T-helper 2 cell treated with Interferon-gamma antibody and Interleukin-4, amounts not matched to agents 100 ng/mL and 5 ng/mL, for 36 hours (primary cell): Measurements from ENCODE around the gene GNAQ. TPM values are rescaled to one million over a fixed set of nuclear protein-coding genes. Genes with fewer than 3 reads are reported as not detected.
"Not testable (repeated sequence)": the region's sequence is repeated elsewhere in the genome, so short reads cannot be mapped to it uniquely, and the experiment has no call there.

Experiments used
- intact Hi-C: fragments of 100-400 bp; cut with micrococcal nuclease; formaldehyde crosslinking; loops from one replicate; pipeline ENCODE4 v1.15.1; 2023
- total RNA-seq: library from RNA; stranded (reverse); gene quantifications from 2 replicates; pipeline ENCODE4 v1.2.3, GENCODE V29; 2022

The GNAQ gene
- total RNA-seq, 1 donor from 2014 or later: 57.7 TPM

DNA sequence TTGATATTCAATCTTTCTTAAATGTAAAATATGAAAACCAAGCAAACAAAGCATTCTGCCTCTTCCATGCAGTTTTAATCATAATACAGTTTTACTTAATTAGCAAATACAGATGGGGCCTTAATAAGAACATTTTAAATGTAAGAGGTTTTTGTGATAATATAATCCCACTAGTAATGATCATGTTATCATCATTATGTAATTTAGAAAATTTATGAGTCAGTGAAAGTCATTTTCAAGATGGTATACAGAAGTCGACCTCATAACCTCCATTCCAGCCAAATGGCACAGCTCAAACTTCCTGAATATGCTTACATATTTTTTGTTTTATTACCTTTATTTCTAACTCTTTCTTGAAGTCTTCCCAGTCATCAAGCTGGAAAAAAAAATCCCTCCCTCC, 281.3 kb downstream of the GNAQ start:
- intact Hi-C loops: no loop called here

DNA sequence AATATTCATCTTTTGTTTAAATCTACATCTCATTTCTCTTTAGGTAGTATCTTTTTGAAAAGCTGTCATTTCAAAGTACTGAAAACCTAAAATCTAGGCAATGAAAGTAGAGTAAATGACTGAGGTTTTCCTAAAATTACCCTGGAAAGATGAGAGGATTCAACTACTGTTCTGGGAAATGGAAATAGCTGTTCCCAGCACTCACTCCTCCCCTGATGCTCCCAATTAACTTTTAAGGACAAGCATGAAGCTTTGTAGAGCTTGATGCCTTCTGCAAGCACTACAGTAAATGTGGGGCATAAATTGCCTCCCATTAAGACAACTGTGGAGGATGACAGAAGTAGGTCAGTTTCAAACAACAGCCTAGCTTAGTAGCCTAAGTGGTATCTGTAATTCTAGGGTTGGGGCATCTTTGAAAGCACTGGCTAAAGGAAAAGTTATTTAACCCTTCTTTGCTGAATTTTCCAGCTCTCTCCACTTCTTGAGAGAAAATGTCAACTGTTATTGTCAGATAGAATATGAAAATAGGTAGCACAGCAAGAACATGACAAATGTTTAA, 283.3 kb downstream of the GNAQ start:
- intact Hi-C loops: no loop called here

DNA sequence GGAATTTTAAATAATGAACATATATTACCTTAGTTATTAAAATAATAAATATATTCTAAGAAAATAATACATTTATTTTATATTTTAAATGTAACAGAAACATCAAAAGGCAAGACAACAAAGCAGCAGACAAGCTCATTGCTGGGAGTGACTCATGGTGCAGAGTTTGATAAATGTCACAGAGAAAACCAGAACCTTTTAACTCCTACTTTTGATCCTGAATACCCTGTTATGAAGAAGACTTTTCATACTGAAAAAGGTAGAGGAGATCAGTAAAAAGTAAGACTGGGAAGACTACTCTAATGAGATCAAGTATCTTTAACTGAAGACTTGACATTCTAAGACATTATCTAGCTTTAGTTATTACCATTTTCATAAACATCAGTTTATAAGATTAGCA, 284.4 kb downstream of the GNAQ start:
- intact Hi-C loops: no loop called here

DNA sequence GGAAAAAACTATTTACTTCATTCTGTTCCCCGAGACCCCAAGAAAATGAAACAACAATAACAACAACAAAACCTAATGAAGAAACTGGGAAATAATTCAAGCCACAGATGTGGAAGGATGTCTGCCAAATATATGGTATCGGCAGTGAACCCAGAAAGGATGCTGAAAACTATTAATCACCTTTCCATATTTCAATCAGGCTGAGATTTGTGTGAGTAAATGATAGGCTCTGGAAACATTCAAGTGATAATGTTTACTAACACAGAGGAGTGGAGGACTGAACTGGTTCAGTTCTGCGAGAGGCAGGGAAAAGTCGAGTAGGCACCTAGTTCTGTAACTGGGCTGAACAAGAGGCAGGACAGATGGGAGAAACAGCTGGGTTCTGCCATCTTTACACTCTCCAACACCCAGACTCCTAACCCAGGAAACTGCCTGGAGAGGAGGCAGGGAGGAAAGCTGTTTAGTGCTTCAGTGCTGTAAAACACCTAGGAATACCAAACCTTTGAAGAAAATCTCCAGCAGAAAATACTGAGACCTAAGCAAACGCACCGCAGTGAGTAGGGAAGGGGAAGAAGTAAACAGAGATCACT, 286.7 kb downstream of the GNAQ start:
- intact Hi-C loops: no loop called here

DNA sequence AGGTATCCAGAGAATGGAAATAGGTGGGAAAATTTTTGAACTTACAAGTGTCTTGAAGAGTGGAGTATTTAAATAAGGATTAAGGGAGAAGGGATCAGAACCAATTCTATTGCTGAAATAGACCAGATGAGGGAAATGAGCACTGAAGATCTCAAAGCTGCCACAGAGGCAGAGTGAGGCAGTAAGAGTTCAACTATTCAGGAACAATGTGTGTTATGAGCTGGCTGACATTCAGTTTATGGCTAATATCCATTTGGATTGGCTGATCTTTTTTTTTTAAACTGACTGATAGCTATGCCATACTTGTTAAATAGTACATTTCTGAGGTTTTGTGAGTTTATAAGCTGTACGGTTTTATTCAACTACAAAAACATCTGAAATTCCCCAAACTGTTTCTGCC, 288.2 kb downstream of the GNAQ start:
- intact Hi-C loops: no loop called here

DNA sequence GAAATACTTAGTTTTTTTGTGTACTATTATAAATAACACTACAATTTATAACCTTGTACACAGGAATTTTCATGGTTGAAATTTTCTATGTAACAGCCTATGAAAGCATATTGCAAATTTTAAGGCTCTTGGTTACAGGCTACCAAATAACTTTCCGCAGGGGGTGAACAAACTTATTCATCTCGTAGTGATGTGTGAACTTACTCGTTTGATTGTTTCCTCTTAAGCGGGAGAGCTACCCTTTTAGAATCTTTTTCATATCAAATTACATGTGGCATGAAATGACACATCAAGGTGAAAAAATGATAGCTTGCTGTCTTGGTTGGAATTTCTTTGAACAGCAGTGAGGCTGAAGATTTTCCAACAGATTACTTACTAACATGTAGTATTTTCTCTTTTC, 292.7 kb downstream of the GNAQ start:
- intact Hi-C loops: no loop called here

DNA sequence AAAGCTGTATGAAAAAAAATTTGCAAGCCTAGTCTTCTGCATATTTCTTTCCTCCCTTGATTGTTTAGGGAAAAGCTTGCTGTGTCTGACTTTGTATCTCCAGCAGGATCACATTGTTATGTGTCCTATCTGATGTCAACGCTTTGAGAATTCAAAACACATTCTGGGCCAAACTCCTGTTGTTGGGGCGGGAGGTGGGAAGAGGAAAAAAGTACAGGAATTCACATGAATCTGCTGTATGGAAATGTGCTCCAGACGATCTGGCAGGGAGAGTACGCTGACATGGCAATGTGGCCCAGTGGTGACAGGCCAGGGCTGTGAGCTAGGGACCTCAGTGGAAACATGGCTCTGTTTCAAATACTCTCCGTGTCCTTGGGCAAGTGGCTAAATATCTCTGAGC, 296.1 kb downstream of the GNAQ start:
- intact Hi-C loops: no loop called here

DNA sequence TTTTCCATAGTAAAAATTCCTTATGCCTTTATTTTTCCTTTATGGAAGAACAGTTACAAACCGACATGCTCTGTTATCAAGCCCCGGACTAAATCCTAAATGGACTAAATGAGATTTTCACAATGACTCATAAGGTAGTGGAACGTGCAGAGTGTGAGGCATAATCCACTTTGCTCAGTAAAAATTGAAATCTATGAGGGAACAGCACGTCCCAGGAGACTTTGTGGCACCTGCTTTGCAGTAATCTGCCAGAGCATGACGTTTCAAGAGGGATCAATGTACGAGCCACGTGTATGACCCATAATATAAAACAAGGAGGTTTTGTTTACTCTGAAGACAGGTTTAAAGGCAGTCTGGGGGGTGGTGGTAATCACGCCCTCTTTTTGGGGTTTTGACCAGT, 299.7 kb downstream of the GNAQ start:
- intact Hi-C loops: no loop called here

DNA sequence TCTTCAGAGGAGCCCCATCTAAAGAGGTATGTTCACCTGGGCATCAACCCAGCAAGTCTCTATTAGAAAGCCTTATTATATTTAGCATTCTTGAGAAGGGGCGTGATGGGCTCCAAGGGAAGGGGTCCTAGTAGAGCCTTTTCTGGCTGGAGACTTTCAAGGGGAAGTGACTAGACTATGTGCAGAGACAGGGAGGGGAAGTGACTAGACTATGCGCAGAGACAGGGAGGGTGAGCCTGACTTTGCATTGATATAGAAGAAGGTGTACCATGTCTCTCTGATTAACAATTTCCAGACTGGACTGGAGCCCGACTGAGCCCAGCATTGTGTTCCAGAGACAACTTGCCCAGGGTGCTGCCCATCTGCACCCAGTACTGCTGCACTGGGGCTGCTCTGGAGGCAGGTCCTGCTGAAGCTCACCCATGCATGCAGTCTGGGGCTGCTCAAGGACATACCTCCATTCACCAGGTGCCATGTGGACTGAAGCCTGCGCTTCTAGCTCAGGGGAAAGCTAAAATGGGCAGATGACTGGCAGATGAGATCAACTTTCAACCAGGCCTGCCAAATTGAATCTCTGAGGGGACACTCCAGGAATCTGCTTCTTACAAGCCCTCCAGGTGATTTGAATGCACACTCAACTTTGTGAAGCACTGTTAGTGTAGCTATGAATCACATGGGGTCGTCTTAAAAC, 300.5 kb downstream of the GNAQ start:
- intact Hi-C loops: no loop called here

DNA sequence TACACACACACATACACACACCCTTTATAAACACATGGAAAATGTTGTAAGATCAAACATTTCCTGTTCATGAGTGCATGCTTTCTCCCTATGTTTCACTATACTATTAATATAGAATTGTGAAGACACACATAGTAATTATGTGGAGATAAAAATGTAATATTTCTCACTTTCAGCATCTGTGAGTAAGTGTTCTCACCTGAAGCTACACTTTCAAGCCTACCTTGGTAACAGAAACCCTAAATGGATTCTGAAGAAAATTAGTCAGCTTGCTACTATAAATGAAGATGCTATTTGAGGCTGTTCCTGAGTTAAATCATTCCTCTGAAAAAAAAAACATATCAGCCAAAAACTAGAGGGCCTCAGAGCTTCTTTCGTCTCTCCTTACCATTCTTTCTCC, 302.4 kb downstream of the GNAQ start:
- intact Hi-C loops: no loop called here

DNA sequence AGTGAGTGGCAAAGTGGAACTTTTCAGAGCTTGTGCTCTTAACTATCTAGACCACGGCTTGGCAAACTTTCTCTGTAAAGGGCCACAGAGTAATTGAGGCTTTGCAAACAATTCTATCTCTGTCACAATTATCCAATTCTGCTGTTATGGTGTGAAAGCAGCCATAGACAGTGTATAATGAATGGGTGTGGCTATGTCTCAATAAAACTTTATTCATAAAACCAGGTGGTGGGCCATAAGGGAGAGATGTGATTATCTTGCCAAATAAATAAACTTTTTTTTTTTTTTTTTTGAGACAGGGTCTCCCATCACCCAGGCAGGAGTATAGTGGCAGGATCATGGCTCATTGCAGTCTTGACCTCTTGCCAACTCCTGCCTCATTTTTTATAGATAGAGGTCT, 304.8 kb downstream of the GNAQ start:
- intact Hi-C loops: no loop called here

DNA sequence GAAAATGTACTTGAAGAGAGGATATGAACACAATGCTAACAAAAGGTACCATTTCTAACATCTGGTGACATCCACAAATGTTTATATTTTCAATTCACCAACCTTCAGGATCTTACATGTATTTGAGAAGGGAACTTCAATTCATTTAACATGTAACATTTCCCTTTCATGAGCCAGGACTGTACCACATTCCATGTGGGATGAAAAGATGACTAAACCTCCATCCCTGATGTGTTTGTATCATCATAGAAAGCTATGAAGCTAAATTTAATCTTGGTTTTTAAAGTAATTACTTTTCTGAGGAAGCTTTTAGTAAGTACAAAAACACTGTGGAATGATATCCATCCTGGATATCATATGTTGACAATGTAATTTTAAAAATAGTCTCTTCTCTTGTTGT, 305.3 kb downstream of the GNAQ start:
- intact Hi-C loops: no loop called here

DNA sequence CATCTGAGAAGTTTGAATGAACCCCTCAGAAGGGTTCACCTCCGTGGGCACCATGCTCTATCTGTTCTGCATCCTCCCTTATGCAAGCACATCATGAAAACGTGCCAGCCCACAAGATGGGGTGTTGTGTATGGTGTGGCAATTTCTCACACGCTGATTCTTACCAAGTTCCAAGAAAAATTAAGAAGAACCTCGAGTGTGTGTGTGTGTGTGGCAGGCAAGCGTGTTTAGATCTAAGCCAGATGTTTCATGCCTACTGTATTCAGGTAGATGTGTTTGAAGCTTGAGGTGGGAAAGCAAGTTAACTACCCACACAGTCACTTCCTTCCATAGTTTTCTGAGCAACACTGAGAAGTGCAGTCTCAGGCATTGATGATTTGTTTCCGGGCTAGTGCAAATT, 305.8 kb downstream of the GNAQ start:
- intact Hi-C loops: no loop called here

DNA sequence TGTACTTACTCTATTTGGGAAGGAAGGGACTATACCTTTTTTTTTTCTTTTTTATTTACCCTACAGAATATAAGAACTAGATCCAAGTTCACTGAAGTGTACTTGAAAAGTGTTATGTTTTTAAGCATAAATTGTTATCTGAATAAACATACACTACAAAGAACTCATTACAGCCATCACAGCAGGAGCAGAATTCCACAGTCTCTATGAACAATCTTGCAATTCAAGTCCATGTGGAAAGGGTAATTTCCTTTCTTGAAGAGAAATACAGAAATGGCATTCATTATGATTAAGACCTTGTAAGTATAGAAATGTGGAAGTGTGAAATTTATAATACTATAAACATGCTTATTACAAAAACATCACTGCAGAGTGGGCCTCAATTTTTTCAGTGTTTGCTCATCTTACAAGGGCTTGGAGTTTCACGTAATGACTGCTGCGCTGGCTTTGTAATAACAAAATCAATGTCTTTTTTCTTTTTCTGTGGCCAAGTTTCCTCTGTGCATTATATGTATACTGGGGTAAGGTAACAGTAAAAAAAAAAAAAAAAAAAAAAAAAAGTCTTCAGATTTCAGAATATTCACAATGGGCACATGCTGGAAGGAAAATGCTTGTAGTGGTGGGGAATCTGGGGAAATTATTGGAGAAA, 306.4 kb downstream of the GNAQ start:
- intact Hi-C loops: no loop called here

DNA sequence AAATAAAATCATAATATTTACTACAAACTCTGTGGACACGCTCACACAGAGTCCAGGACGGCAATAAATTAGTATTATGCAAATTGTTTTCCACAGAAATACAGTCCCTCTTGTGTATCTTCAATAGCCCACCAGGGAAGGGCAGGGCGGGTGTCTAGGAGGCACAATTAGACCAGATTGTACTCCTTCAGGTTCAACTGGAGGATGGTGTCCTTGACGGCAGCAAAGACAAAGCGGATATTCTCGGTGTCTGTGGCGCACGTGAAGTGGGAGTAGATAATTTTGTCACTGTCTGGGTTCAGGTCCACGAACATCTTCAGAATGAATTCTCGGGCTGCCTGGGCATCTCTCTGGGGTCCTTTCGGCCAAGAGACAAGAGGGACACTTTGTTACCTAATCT, 310.5 kb downstream of the GNAQ start:
- intact Hi-C loops: not testable (repeated sequence)

DNA sequence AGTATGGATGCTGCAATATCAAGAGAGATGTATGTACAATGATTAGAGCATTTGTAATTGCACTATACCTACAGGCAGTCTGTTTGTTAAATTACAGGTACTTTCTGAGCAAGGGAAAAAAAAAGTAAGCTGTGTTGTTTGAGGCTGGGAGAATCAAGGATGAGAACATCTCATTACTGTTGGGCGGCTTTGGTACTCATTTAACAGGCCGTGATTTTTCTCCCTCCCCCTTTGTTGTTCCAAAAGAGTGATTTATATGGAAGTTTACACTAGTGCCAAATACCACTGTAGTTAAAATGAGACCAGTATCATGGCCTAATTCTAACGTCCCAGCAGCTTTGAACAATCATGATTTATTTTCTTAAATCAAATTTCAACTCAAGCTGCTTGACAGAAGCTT, 312.3 kb downstream of the GNAQ start:
- intact Hi-C loops: no loop called here

DNA sequence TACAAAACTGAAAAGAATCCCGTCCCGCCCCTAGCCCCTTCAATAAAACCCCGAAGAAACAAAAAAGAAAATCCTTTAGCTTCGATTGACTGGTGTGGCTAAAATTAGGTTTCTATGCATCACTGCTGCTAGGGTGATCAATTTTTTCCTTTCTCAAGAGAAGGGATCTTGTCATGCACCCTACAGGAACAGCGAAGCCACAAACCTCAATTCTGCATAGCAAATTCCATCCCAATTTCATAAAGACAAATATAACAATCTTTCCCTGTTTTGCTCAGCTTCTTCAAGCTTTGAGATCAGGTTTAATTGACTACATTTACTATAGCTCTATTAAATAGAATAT, 313.3 kb downstream of the GNAQ start:
- intact Hi-C loops: not testable (repeated sequence)

DNA sequence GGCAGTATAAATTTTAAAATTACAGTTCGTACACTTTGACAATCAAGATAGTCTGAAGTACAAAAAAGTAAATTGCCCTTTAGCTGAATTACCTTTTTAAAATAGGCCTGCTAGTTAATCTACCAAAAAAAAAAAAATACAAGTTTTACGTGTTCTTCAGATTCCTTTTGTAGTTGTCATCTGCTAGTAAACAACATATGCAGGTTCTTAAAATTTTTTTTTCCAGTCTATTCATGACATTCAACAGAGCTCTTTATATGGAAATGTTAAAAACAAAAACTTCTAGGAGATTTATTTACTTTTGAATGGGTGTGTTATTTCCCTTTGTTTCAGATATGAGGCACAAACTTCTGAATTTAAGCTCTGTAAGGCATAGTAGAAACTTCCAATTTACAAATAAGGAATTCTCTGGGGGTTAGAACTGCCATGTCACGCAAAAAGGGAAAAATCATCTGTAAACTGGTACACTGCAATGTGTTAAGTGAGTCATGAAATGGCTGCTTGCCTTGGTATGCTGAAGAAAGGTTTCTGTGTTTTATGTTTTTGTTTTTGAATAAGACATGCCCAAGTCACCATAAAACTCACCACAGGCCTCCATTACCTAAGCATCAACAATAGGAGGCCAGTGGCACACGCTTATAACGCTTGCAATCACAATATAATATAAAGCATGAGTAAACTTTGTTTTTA, 313.9 kb downstream of the GNAQ start:
- intact Hi-C loops: not testable (repeated sequence)

DNA sequence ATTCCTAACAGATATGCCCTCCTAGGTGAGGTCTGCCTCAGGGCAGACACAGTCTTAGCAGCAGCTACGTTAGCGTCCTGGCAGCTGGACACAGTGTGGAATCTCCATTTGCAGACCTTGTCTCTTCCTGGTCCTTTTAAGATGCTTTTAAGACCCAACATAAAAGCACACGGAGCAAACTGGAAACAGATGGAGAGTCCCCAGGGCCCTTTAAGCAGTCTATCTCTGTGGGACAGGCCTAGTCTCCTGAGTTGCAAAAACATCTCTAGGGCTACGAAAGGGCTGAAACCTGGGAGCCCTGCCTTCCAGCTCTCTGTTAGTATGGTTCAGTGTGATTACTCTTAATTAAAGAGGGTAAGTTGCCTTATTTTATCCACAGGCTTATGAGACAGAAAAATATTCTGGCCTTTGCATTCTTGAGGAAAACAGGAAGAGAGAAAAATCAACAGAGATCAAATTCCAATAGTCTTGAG, 317.5 kb downstream of the GNAQ start:
- intact Hi-C loops: no loop called here

DNA sequence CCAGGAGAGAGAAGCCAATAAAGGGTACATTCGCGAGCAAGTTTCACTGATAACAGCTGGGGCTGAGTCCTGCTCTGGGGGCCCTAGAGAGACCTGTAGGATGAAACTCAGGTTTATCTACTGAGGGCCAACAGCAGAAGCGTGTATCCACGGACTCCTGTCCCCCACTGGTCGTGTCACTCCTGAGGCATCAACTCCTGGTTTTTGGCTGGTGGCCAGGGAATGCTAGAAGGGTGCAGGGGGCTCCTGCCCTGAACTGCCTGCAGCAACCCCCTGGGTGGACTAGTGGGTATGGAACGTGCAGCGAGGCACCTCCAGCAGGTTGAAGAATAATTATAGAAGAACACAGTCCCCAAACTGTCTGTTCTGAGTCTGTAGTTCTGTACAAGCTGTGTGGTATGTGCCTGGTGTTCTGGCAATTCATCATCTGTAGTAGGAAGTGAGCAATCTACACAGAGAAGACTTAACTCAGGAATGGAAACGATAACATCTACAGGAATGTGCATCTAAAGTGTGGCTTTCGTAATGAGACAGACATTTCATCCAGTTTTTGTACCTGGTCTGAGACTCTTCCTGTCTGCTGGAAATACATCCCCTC, 319.0 kb downstream of the GNAQ start:
- intact Hi-C loops: no loop called here

DNA sequence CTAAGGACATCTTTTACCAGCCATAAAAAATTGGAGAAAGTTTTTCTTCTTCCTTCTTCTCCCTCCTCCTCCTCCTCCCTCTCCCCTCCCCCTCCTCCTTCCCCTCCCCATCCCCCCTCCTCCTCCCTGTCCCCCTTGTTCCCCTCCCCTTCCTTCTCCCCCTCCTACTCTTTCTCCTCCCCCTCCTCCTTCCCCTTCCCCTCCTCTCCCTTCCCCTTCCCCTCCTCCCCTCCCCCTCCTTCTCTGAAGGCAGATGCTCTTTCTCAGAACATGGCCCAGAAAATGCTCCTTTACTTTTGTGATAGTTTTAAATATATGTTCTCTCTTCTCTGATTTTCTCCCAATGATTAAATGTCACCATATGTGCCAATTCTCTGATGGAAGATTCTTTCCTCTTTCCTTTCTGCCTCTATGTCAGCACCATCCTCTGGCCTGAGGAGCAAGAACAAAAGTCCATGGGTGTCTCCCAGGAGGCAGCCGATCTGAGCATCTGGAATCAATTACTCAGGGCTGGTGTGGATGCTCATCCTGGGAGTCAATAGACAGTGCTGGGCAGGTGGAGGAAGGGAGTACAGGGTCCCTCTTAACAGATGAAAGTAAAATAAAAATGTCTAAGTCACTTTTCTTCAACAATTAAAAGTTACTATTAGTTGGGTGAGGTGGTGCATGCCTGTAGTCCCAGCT, 320.5 kb downstream of the GNAQ start:
- intact Hi-C loops: no loop called here
